ENCODE measurements around the gene NVL.

GRCh38 chr1:224189561-224189960 is 140.4 kb downstream of the NVL start:
- no peak for TF ChIP-seq POLR2AphosphoS5 (IDR thresholded peaks at IDR 0.05; ENCODE audit: insufficient read depth, low read depth, low read length)
- no peak for TF ChIP-seq MAX (IDR thresholded peaks at IDR 0.05; ENCODE audit: insufficient read depth, insufficient read length)
- no peak for TF ChIP-seq CTCF (IDR thresholded peaks at IDR 0.05; ENCODE audit: extremely low read depth in 1 of 2, insufficient read depth in 1 of 2, low read depth in 1 of 2, low read length in 2 of 2)
- no peak for TF ChIP-seq POLR2A (IDR thresholded peaks at IDR 0.05; ENCODE audit: low read depth, low read length)
- TF ChIP-seq MYC (IDR thresholded peaks at IDR 0.05; ENCODE audit: low read depth, low read length), result no peak
- no peak for TF ChIP-seq EZH2 (IDR thresholded peaks at IDR 0.05; ENCODE audit: borderline replicate concordance, low read depth, low read length, severe bottlenecking)

Data from endothelial cell of umbilical vein (primary cell).